Fibroblast of villous mesenchyme (primary cell): ENCODE measurements around the gene SCTR. TPM values are rescaled to one million over a fixed set of nuclear protein-coding genes. Genes with fewer than 3 reads are reported as not detected.

Source experiments
- DNase-seq: peaks from one replicate; pipeline ENCODE4 v3.0.0-alpha.2; 2010; ENCODE audit warnings: low read depth
- H3K4me3 ChIP-seq: 2 replicates; pipeline ENCODE4 v1.5.1; 2011; ENCODE audit warnings: low read depth, mild to moderate bottlenecking, low read length
- total RNA-seq: library from RNA; depleted of rRNA; stranded (reverse); fragments of >200 nt; gene quantifications from 2 replicates; pipeline ENCODE4 v1.2.3, GENCODE V29; 2012
- TF ChIP-seq, protein P1 (sequence below): IDR thresholded peaks from 2 replicates; pipeline ENCODE4 v1.5.1; 2012; ENCODE audit warnings: low read depth, mild to moderate bottlenecking, low read length; ENCODE audit not compliant: insufficient read depth

SCTR gene
- total RNA-seq, 1 donor: not detected

DNA sequence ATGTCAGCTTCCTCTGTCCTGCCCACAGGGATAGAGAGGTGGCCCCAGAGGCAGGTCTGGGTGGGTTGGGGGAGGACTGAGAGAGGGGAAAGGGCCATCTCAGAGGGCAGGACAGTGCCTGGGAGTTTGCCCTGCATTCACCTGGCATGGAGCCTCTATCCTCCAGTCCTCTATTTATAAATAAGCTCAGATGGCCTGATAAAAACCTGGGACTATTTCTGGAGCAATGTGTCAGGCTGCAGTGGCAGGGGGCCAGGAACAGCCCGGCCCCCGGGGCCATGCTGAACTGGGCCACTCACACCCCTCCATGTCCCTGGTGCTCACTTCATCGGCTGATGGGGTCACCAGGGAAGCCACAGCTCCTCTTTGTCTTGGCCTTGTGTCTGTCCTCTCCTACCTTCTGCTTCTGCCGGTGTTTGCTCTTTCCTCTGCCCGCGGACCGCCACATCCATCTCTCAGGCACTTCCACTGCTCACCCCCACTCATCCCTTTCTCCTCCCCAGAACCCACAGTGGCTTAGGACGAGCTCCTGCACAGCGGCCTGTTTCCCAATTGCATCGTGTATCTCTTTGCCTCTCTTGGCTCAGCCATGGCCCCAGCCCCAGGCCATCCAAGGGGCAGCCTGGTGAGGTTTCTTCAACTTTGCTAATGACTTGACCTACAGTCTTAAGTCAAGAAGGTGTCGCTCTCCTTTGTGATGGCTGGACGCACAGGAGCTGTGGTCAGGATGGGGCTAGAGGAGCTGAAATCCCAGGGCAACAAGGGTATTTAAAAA, 38.8 kb downstream of the SCTR start:
- TF ChIP-seq, protein P1, sequence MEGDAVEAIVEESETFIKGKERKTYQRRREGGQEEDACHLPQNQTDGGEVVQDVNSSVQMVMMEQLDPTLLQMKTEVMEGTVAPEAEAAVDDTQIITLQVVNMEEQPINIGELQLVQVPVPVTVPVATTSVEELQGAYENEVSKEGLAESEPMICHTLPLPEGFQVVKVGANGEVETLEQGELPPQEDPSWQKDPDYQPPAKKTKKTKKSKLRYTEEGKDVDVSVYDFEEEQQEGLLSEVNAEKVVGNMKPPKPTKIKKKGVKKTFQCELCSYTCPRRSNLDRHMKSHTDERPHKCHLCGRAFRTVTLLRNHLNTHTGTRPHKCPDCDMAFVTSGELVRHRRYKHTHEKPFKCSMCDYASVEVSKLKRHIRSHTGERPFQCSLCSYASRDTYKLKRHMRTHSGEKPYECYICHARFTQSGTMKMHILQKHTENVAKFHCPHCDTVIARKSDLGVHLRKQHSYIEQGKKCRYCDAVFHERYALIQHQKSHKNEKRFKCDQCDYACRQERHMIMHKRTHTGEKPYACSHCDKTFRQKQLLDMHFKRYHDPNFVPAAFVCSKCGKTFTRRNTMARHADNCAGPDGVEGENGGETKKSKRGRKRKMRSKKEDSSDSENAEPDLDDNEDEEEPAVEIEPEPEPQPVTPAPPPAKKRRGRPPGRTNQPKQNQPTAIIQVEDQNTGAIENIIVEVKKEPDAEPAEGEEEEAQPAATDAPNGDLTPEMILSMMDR: no peak
- DNase-seq: no peak
- H3K4me3 ChIP-seq: no peak overlapping the region

GRCh38 chr2:119484834-119485233, 39.4 kb downstream of the SCTR start:
- TF ChIP-seq, protein P1: no peak
- no peak for DNase-seq
- H3K4me3 ChIP-seq: no peak overlapping the region

GRCh38 chr2:119483896-119484718, 40.2 kb downstream of the SCTR start:
- TF ChIP-seq, protein P1: no peak
- no peak overlapping the region for H3K4me3 ChIP-seq
- no peak for DNase-seq

DNA sequence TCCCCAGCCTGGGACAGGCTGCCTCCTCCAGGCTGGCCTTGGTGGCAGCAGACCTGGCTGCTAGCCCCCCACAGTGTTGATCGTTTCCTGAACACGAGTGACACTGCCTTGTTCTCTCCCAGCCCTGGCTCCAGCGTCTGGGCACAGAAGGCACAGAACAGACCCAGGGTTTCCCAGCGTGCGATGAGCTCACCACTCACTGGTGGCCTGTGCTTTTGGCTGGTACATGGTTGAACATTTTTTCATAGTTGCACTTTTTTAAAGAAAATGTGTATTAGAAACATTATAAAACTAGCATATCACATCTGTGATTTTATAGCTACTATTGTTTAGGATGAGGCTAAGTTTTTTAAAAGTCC, 40.9 kb downstream of the SCTR start:
- DNase-seq: no peak
- H3K4me3 ChIP-seq: no peak overlapping the region
- TF ChIP-seq, protein P1: no peak

- no peak overlapping the region for H3K4me3 ChIP-seq
- no peak for DNase-seq
- TF ChIP-seq, protein P1: no peak
These were observed 41.5 kb downstream of the SCTR start for GRCh38 chr2:119482481-119483394.
